NCI-H1694 (cell line): Measurements from ENCODE around the gene GPR83.
"Not testable (repeated sequence)": the region's sequence is repeated elsewhere in the genome, so short reads cannot be mapped to it uniquely, and the experiment has no call there.

Source experiments
- DNase-seq: peaks from one replicate; lab custom pipeline; 2025; lab: John Stamatoyannopoulos, UW

GPR83 gene

DNA sequence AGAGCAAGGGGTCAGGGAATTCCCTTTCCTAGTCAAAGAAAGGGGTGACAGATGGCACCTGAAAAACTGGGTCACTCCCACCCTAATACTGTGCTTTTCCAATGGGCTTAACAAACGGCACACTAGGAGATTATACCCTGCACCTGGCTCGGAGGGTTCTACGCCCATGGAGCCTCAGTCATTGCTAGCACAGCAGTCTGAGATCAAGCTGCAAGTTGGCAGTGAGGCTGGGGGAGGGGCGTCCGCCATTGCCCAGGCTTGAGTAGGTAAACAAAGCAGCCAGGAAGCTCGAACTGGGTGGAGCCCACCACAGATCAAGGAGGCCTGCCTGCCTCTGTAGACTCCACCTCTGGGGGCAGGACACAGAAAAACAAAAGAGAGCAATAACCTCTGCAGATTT is 30.6 kb downstream of the GPR83 start:
- not testable (repeated sequence) for DNase-seq

DNA sequence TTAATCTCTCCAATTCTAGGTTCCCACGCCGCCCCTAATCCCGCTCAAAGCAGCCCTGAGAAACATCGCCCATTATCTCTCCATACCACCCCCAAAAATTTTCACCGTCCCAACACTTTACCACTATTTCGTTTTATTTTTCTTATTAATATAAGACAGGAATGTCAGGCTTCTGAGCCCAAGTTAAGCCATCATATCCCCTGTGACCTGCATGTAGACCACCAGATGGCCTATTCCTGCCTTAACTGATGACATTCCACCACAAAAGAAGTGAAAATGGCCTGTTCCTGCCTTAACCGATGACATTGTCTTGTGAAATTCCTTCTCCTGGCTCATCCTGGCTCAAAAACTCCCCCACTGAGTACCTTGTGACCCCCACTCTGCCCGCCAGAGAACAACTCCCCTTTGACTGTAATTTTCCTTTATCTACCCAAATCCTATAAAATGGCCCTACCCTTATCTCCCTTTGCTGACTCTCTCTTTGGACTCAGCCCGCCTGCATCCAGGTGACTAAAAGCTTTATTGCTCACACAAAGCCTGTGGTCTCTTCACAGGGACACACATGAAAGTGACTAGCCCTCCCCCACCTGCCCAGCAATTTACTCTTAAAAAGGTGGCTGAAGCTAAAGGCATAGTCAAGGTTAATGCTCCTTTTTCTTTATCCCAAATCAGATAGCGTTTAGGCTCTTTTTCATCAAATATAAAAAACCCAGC is 50.2 kb downstream of the GPR83 start:
- not testable (repeated sequence) for DNase-seq

DNA sequence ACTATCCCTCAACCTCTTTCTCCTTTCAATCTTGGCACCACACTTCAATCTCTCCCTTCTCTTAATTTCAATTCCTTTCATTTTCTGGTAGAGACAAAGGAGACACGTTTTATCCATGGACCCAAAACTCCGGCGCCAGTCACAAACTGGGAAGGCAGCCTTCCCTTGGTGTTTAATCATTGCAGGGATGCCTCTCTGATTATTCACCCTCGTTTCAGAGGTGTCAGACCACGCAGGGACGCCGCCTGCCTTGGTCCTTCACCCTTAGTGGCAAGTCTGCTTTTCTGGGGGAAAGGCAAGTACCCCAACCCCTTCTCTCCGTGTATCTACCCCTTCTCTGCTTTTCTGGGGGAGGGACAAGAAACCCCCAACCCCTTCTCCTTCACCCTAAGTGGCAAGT is 54.9 kb downstream of the GPR83 start:
- DNase-seq: not testable (repeated sequence)

DNA sequence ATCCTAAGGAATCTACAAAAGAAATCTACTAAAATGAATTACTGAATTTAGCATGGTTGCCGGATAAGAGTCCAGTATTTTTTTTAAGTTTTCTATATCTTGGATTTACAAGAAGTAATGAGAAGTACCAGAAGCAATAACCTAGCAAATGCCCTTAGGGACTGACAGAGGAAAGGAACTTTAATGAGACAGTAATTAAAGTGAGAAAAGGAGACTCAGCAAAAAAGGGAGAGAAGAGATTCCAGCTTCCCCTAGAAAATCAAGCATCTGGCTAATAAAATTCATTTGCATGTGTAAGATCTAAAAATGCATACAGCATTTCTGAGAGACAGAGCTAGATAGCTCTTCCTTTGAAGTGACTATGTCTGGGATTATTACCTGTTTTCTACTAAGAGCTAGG is 57.7 kb downstream of the GPR83 start:
- DNase-seq: no peak

DNA sequence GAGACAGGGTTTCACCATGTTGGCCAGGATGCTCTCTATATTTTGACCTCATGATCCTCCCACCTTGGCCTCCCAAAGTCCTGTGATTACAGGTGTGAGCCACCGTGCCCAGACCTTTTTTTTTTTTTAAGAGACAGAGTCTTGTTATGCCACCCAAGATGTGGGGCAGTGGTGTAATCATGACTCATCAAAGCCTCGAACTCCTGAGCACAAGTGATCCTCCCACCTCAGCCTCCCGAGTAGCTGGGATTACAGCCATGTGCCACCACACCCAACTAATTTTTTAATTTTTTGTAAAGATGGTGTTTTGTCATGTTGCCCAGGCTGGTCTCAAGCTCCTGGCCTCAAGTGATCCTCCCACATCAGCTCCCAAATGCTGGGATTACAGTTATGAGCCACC is 59.0 kb downstream of the GPR83 start:
- DNase-seq: no peak

DNA sequence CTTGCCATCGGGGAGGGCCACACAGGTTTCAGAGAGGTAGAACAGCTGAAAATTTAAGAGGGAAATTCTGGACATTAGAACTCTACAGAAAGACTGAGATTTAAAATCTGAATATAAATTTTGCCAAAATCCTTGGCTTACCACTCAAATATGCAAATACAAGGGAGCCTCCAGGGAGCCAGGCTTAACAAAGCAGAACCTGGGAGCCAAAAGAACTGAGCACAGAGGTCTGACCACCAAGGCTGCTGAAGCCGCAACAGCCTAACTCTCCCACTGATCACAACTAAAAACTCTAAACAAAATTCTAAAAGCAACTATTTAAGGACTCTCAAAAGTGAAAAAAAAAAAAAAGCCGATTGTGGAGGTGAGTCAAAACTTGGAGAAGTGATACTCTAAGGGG is 62.6 kb downstream of the GPR83 start:
- no peak for DNase-seq

DNA sequence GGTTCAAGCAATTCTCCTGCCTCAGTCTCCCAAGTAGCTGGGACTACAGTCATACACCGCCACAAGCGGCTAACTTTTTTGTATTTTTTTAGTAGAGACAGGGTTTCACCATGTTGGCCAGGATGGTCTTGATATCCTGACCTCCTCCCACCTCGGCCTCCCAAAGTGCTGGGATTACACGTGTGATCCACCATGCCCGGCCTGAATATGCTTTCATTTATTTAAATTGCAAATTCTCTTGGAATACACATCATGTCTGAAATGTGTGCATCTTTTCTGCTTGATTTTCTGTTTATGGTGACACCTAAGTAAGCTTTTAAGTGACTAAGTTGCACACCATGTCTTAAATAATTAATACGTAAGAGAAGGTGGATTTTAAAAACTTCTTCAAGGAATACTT is 65.2 kb downstream of the GPR83 start:
- DNase-seq: no peak

DNA sequence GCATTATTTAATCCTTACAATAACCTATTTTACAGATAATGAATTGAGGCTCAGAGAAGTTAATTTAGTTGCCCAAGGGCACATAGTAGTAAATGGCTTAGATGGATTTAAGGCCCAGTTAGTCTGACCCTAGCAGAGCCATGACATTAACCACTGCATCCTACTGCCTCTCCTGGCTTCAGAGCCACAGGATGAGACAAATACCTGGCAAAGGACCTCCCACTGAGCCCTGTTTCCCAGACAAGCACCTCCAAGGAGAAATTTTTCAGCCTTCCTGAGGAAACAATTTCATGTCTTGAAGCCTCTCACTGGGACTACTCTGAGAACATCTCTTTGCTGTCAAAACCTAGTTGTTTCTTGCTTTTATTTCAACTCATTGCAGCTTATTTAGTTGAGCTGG is 68.4 kb downstream of the GPR83 start:
- DNase-seq: no peak

DNA sequence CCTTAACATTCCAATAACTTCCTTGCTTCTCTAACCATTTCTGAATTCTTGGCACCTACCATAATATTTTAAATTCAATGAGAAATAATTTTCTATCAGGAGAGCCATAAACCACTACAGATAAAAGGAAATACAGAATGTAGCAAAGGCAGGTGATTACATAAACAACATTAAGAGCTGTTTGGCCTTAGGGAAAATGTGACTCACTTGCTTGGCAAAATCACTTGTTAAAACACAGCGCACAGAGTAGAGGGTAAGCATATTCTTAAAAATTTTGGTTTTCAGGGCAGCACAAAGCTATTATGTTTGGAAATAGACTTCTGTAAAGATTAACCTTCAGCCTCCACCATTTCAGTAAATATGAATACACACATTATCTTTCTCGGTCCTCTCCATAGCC is 70.4 kb downstream of the GPR83 start:
- DNase-seq: no peak

DNA sequence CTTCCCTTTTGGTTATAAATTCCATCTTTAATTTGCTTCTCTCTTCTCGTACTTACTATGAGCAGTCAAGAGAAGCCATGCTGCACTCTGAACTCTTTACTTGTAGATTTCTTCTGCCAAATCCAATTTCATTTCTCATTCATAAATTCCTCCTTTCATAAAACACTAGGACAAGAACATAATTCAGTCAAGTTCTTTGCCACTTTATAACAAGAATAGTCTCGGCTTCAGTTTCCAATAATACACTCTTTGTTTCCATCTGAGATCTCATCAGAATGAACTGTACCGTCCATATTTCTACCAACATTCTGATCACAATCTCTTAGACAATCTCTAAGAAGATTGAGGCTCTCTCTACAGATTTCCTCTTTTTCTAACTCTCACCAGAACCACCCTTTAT is 71.7 kb downstream of the GPR83 start:
- no peak for DNase-seq

DNA sequence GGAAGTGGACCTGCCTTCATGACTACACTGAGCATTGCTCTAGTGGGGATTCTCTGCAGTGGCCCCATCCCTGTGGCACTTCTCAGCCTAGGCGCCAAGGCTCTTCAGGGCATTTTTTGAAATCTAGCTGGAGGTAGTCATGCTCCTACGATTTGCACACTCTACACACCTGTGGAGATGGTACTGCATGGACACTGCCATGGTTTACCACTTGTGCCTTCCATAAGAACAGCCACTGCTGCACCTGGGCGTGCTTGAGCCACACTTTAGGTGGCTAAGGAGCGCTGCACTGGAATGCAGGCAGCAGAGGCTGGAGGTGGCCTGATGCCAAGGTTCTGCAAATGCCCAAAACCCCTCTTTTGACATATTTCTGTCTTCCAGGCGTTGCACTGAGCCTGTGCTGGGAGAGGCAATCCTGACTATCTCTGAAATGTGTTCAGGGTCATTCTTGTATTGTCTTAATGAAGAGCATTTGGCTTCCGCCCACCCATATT is 72.6 kb downstream of the GPR83 start:
- no peak for DNase-seq
